ENCODE data around the gene EXOSC1. TPM values are rescaled to one million over a fixed set of nuclear protein-coding genes. Genes with fewer than 3 reads are reported as not detected.

EXOSC1 gene
- total RNA-seq, 1 donor from 2014 or later, result 37.6 TPM

GRCh38 chr10:97459933-97460332 is 14.1 kb upstream of the EXOSC1 start:
- Histone ChIP-seq H3K4me1 (peaks cover 20% of the 10 kb centered on the region), H3K36me3 (peaks cover 5 to 89% of the 10 kb centered on the region in 2 donors), H3K9me3 (no peaks in the 10 kb centered on the region), H3K27ac (no peak overlapping the region), H3K27me3 (no peaks in the 10 kb centered on the region), H3K4me3 (no peak overlapping the region)
- DNase-seq (ENCODE audit: extremely low spot score in 2 of 2), result no peak
- TF ChIP-seq POLR2A (IDR thresholded peaks at IDR 0.05) (no peak), POLR2AphosphoS5 (IDR thresholded peaks at IDR 0.05; ENCODE audit: insufficient read depth in 1 of 2, low read depth in 1 of 2) (no peak), CTCF (IDR thresholded peaks at IDR 0.05) (no peak)
- intact Hi-C loops (cut with DNase I), result no loop called here

- Histone ChIP-seq H3K27me3 (no peaks in the 10 kb centered on the region), H3K36me3 (peaks cover 5 to 81% of the 10 kb centered on the region in 2 donors), H3K4me1 (peaks cover 18% of the 10 kb centered on the region), H3K4me3 (no peak overlapping the region), H3K9me3 (no peaks in the 10 kb centered on the region), H3K27ac (no peak overlapping the region)
- no peak for DNase-seq (ENCODE audit: extremely low spot score in 2 of 2)
- intact Hi-C loops (cut with DNase I), result no loop called here
- no peak for TF ChIP-seq POLR2A (IDR thresholded peaks at IDR 0.05)
- TF ChIP-seq POLR2AphosphoS5 (IDR thresholded peaks at IDR 0.05; ENCODE audit: insufficient read depth in 1 of 2, low read depth in 1 of 2), result no peak
- TF ChIP-seq CTCF (IDR thresholded peaks at IDR 0.05), result no peak
Observed at GRCh38 chr10:97459111-97459510, 13.3 kb upstream of the EXOSC1 start.

- TF ChIP-seq POLR2A (IDR thresholded peaks at IDR 0.05) (no peak), CTCF (IDR thresholded peaks at IDR 0.05) (no peak), POLR2AphosphoS5 (IDR thresholded peaks at IDR 0.05; ENCODE audit: insufficient read depth in 1 of 2, low read depth in 1 of 2) (no peak)
- Histone ChIP-seq H3K27ac (no peak overlapping the region), H3K4me1 (peaks cover 9% of the 10 kb centered on the region), H3K27me3 (no peaks in the 10 kb centered on the region), H3K9me3 (no peaks in the 10 kb centered on the region), H3K4me3 (no peak overlapping the region), H3K36me3 (peaks cover 5 to 70% of the 10 kb centered on the region in 2 donors)
- intact Hi-C loops (cut with DNase I), result no loop called here
- DNase-seq (ENCODE audit: extremely low spot score in 2 of 2), result no peak
Observed at GRCh38 chr10:97456686-97457065, 10.9 kb upstream of the EXOSC1 start.

- TF ChIP-seq CTCF (IDR thresholded peaks at IDR 0.05) (no peak), POLR2AphosphoS5 (IDR thresholded peaks at IDR 0.05; ENCODE audit: insufficient read depth in 1 of 2, low read depth in 1 of 2) (no peak), POLR2A (IDR thresholded peaks at IDR 0.05) (no peak)
- no peak overlapping the region for H3K4me3 ChIP-seq
- intact Hi-C loops (cut with DNase I), result no loop called here
- peaks cover 5 to 65% of the 10 kb centered on the region in 2 donors for H3K36me3 ChIP-seq
- no peaks in the 10 kb centered on the region for H3K9me3 ChIP-seq
- peaks cover 9% of the 10 kb centered on the region for H3K4me1 ChIP-seq
- no peak overlapping the region for H3K27ac ChIP-seq
- no peaks in the 10 kb centered on the region for H3K27me3 ChIP-seq
- no peak for DNase-seq (ENCODE audit: extremely low spot score in 2 of 2)
Observed at GRCh38 chr10:97456034-97456685, 10.4 kb upstream of the EXOSC1 start.

GRCh38 chr10:97454330-97455036 is 8.7 kb upstream of the EXOSC1 start:
- no peak overlapping the region for H3K27ac ChIP-seq
- DNase-seq (ENCODE audit: extremely low spot score in 2 of 2), result no peak
- TF ChIP-seq CTCF (IDR thresholded peaks at IDR 0.05) (no peak), POLR2AphosphoS5 (IDR thresholded peaks at IDR 0.05; ENCODE audit: insufficient read depth in 1 of 2, low read depth in 1 of 2) (no peak), POLR2A (IDR thresholded peaks at IDR 0.05) (no peak)
- peaks cover 0 to 49% of the 10 kb centered on the region in 2 donors for H3K36me3 ChIP-seq
- H3K27me3 ChIP-seq, result no peaks in the 10 kb centered on the region
- no peak overlapping the region for H3K4me3 ChIP-seq
- no peaks in the 10 kb centered on the region for H3K9me3 ChIP-seq
- intact Hi-C loops (cut with DNase I), result no loop called here
- peaks cover 19% of the 10 kb centered on the region for H3K4me1 ChIP-seq

Data from vagina (tissue), 2 donors.